ENCODE results near the gene PIAS4. TPM values are rescaled to one million over a fixed set of nuclear protein-coding genes. Genes with fewer than 3 reads are reported as not detected.
A peak's percentile ranks its signal among the peaks of the same experiment; 100 is the strongest.

PIAS4 gene
- total RNA-seq, 2 experiments from 2014 or later, result 32.1 to 38.3 TPM

DNA sequence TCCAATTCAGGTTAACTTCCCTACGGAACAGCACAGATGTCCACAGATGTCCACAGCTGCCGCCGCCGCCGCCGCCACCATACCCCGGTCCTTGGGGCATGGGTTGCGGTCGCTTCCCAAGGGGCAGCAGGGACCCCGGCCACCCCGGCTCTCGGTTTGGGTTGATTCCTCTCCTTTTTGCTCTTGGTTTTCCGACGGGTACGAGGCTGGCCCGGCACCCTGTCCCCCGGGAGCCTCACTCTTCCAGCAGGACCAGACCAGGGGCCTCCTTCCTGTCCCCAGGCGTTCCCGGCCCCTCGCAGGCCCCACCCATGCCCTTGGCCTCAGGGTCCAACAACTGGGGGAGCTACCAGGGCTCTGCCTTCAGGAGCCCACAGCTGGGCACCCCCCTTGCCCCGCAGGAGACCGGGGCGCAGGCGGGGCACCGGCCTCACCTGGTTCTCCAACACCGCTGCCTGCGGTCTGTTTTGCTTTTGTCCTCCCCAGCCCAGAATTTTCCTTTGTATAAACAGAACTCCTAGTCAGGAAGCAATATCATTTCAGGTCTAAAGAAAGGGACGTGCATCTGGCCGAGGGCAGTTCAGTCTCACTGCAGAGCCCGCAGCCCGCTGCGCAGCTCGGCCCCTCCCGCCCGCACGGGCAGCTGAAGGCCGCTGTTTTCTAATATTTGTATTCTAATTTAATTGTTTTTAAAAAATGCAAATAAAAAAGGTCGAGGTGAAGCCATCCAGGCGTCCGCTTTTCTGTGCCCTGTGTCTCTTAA lies 31.3 kb downstream of the PIAS4 start:
- ATAC-seq (ENCODE audit: low read depth) (no peak), DNase-seq (no peak)
- Mint-ChIP-seq H3K36me3 (peaks cover 4% of the 10 kb centered on the region), H3K4me3 (no peak overlapping the region), H3K4me1 (no peaks in the 10 kb centered on the region), H3K9me3 (no peaks in the 10 kb centered on the region), H3K27me3 (no peaks in the 10 kb centered on the region), H3K27ac (no peak overlapping the region)
- POLR2A ChIA-PET, result no interaction called here

DNA sequence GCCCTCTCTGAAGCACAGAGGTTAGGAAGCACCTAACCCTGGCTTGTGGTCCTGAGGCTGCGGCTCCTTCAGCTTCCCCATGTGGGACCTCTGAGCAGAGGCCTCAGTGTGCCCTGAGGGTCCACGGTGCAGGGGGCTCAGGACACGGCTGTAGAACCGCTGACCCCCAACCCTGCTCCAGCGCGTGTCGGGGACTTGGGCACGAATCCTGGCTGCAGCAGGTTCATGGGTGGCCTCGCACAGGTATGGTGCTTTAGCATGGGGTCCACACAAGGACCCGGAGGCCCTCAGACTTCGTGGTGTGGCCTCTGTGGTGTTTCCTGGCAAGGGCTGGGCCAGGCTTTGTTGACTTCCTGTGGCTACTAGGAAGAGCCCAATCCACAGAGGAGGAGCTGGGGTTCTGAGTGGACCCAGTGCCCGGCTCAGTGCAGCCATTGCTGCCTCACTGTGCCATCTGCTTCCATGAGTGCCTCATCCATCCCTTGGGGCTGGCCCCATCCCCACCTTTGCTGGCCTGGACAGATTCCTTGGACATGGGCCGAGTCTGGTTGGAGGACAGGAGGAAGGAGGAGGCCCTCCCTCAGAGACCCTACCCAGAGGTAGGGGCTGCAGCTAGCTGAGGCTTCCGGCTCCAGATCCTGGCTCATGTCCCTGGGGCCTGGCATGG lies 34.7 kb downstream of the PIAS4 start:
- ATAC-seq (ENCODE audit: low read depth) (peak; percentile 11), DNase-seq (no peak)
- Mint-ChIP-seq H3K27ac (no peak overlapping the region), H3K4me3 (no peak overlapping the region), H3K27me3 (no peaks in the 10 kb centered on the region), H3K9me3 (no peaks in the 10 kb centered on the region), H3K36me3 (peaks cover 8% of the 10 kb centered on the region), H3K4me1 (no peaks in the 10 kb centered on the region)
- POLR2A ChIA-PET, result no interaction called here

DNA sequence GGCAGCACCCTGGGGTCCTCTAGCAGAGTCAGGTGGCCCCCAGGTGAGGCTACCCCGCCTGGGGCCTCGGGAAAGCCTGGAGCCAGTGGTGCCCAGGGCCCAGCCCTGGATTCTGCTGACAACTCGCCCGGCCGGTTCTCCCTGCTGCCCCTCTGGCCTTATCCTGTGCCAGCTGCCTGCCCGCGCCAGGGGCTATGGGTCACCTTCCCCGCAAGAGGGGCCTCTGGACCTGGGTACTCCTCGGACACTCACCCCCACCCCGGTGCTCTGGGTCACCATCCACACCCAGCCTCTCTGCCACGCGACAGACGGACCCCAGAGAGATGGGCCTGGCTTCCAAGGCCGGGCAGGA lies 35.2 kb downstream of the PIAS4 start:
- DNase-seq (no peak), ATAC-seq (ENCODE audit: low read depth) (no peak)
- Mint-ChIP-seq H3K4me3 (no peak overlapping the region), H3K36me3 (peaks cover 8% of the 10 kb centered on the region), H3K4me1 (no peaks in the 10 kb centered on the region), H3K27me3 (no peaks in the 10 kb centered on the region), H3K9me3 (no peaks in the 10 kb centered on the region), H3K27ac (no peak overlapping the region)
- POLR2A ChIA-PET, result no interaction called here

DNA sequence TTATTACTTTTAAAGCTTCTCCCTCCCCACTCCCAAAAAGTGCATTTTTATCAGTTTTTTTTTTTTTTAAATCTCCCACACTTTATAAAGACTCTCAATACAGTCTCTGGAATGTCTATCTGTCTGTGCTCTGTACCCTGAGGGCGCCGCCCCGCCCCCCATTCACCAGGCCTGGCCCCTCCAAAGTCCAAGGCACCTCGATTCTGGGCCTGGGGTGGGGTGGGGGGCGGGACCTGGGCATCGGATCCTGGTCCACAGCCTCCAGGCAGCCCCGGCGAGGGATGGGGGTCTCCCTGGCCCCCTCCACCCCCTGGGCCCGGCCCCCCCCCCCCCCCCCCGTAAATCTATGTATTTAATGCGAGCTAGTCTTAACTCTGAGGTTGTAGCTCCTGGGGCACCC lies 35.9 kb downstream of the PIAS4 start:
- Mint-ChIP-seq H3K4me3 (no peak overlapping the region), H3K4me1 (no peaks in the 10 kb centered on the region), H3K36me3 (peaks cover 6% of the 10 kb centered on the region), H3K9me3 (no peaks in the 10 kb centered on the region), H3K27me3 (no peaks in the 10 kb centered on the region), H3K27ac (no peak overlapping the region)
- ATAC-seq (ENCODE audit: low read depth), result no peak
- POLR2A ChIA-PET, result no interaction called here
- DNase-seq, result no peak

DNA sequence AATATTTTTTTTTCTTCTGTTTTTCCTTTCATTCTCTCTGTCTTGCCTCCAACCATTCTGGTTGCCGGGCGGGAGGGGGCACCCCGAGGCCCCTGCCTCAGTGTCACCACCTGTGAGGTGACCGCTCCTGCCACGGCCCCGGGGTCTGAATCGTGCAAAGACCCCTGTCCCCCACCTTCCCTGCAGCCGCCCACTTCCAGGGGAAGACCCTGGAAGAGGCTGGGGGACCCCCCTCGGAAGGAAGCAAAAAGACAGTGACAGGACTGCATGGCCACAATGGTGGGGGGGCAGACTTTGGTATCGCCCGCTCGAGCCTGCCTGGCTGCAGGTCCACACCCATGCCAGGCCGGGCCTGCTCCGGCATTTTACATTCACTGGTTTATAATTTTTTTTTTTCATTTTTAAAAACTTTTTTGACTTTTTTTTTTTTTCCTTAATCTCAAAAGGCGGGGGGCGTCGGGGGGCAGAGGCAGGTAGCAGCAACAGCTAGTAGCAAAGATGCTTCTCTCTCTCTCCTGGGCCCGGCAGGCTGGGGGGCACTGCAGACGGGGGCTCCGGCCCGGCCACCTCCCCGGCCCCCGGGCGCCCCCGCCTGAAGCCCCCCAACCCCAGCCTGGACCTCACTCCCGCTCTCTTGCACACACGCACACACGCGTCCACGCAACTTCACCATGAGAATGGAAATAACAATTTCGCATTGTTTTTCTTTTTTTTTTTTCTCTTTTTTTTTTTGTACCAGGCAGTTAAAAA lies 36.6 kb downstream of the PIAS4 start:
- H3K9me3 Mint-ChIP-seq, result no peaks in the 10 kb centered on the region
- no peak for DNase-seq
- no peak overlapping the region for H3K27ac Mint-ChIP-seq
- H3K36me3 Mint-ChIP-seq, result peaks cover 6% of the 10 kb centered on the region
- no peaks in the 10 kb centered on the region for H3K4me1 Mint-ChIP-seq
- POLR2A ChIA-PET, result no interaction called here
- H3K4me3 Mint-ChIP-seq, result no peak overlapping the region
- H3K27me3 Mint-ChIP-seq, result no peaks in the 10 kb centered on the region
- ATAC-seq (ENCODE audit: low read depth), result no peak

DNA sequence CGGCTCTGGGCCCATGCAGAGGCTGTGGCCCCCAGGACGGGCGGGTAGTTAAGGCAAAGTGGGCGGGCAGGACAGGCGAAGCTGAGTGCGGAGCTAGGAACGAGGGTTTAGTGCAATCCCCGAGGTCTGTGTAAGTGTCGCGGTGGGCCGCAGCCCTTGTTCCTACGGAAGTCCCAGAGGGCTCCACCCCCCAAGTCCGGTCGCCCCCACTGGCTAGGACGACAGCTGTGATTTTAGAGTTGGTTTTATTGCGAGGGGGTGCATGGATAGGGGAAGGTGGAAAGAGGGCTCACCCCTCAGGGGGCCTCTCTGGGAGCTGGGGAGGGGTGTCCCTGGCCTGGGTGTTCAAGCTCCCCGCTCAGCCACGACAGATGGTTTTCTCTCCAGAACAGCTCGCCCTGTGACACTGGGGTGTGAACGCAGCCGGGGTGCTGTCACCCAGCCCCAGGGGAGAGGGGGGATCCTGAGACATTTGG lies 37.5 kb downstream of the PIAS4 start:
- Mint-ChIP-seq H3K36me3 (peaks cover 9% of the 10 kb centered on the region), H3K27me3 (no peaks in the 10 kb centered on the region), H3K4me3 (no peak overlapping the region), H3K4me1 (peaks cover 3% of the 10 kb centered on the region), H3K9me3 (no peaks in the 10 kb centered on the region), H3K27ac (no peak overlapping the region)
- DNase-seq (no peak), ATAC-seq (ENCODE audit: low read depth) (no peak)
- POLR2A ChIA-PET, result interaction anchor here (0.5 to 0.6 kb wide), 2 partner anchors 37 to 44 kb away, joined by 5 to 8 read pairs; partner anchors contain the start of gene PIAS4

DNA sequence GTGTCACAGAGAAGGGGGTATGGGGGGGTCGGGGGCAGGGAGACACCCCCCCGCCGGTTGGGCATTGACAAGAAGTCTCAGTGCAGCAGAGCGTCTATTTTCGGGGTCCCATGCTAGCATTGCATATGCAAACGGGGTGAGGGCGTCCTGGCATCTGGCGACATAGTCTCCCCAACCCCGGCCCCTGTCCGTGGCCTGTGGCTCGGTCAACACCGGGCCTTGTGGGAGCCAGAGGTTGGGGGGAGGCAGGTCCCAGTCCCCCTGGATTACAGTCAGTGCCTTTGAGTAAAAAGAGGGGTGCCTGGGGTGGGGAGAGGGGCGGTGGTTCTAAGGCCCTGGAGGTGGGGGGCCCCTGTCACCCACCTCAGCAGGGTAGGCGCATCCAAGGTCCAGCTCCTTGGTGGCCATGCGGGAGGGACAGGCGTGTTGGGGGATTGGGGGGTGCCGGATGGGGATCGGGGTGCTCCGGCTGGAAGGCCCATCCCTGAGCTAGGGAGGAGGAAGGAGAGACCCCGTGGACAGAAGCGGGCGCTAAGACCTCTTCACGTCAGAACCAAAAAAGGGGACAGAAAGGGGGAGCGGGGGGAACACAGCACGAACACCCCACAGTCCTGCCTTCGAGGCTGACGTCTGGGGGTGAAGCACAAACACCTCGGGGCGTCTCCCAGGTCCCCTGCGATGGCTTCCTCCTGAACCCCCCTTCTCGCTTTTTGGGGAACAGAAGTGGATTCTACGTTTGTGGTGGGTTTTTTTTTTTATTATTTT lies 38.2 kb downstream of the PIAS4 start:
- DNase-seq, result no peak
- no peak overlapping the region for H3K4me3 Mint-ChIP-seq
- H3K4me1 Mint-ChIP-seq, result peaks cover 8% of the 10 kb centered on the region
- H3K9me3 Mint-ChIP-seq, result no peaks in the 10 kb centered on the region
- peaks cover 12% of the 10 kb centered on the region for H3K36me3 Mint-ChIP-seq
- ATAC-seq (ENCODE audit: low read depth), result no peak
- H3K27ac Mint-ChIP-seq, result no peak overlapping the region
- H3K27me3 Mint-ChIP-seq, result no peaks in the 10 kb centered on the region
- POLR2A ChIA-PET, result interaction anchor here (0.5 to 0.6 kb wide), 2 partner anchors 38 to 43 kb away, joined by 5 to 8 read pairs; partner anchors contain the start of gene PIAS4

DNA sequence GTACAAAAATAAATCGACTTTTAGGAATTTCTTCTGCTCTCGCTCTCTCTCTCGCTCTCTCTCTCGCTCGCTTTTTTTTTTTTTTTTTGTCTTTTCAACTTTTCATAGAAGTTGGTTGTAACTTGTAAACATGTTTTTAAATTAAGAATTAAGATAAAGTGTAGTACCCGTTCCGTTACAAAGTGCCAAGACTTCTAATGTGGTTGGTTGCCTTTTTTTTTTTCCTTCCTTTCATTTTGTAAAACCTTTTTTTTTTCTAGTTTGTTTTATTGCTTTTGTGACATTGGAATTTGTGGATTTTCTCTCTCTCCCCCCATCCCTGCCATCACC lies 38.8 kb downstream of the PIAS4 start:
- ATAC-seq (ENCODE audit: low read depth) (no peak), DNase-seq (no peak)
- Mint-ChIP-seq H3K4me1 (peaks cover 11% of the 10 kb centered on the region), H3K36me3 (peaks cover 16% of the 10 kb centered on the region), H3K27me3 (no peaks in the 10 kb centered on the region), H3K9me3 (no peaks in the 10 kb centered on the region), H3K27ac (peak overlapping the region; percentile 45), H3K4me3 (no peak overlapping the region)
- POLR2A ChIA-PET, result no interaction called here

DNA sequence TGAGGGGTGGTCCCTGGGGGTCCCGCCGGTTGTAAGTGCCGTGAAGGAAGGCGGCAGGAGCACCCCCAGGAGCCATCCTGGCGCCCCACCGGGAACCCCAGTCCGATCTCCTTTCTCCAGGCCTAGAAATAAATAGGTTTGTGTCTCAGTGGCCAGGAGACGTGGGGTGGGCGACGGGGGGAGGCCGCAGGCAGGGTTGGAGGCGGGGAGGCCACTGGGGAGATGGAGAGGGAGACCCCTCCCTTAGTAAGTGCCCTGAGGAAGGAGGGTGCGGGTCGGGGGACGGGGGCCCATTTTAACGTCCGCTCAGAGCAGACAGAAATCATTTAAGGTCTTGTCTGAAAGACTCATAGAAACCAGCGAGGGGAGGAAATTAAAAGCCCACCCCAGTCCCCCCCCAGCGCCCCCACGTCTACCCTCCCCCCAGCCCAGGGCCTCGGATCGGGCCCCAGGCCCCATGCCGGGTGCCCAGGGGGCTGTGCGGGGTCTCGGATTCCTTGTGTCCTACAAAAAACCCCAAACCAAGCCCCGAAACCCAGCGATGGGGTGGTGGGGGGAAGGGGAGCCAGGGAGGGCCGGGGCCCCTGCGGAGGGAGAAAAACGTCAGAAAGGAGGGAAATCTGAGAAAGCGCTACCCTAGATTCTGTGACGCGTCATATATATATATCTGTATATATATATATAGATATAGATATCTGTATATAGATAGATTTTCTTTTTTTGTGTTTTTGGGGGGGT lies 39.6 kb downstream of the PIAS4 start:
- Mint-ChIP-seq H3K27me3 (no peaks in the 10 kb centered on the region), H3K4me1 (peaks cover 12% of the 10 kb centered on the region), H3K9me3 (no peaks in the 10 kb centered on the region), H3K4me3 (no peak overlapping the region), H3K36me3 (peaks cover 20% of the 10 kb centered on the region), H3K27ac (no peak overlapping the region)
- POLR2A ChIA-PET, result no interaction called here
- no peak for ATAC-seq (ENCODE audit: low read depth)
- DNase-seq, result no peak

DNA sequence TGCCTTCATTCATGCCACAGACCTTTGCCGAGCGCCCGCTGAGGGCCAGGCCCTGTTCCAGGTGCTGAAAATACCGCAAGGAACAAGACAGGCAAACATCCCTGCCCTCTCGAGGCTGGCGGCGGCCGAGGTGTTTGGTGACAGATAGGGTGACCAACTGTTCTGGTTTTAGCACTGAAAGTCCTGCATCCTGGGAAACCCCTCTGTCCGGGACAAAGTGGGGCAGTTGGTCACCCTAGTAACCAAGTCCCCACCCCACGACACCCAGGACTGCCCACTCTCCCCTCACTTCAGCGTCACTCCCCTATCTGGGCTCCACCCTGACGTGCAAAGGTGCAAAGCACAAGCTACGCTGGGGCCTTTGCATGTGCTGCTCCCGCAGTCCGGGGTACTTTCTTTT lies 41.9 kb downstream of the PIAS4 start:
- Mint-ChIP-seq H3K9me3 (no peaks in the 10 kb centered on the region), H3K27ac (peak overlapping the region; percentile 18), H3K36me3 (peaks cover 29% of the 10 kb centered on the region), H3K4me1 (peaks cover 22% of the 10 kb centered on the region), H3K27me3 (no peaks in the 10 kb centered on the region), H3K4me3 (no peak overlapping the region)
- no peak for DNase-seq
- no peak for ATAC-seq (ENCODE audit: low read depth)
- POLR2A ChIA-PET, result no interaction called here

DNA sequence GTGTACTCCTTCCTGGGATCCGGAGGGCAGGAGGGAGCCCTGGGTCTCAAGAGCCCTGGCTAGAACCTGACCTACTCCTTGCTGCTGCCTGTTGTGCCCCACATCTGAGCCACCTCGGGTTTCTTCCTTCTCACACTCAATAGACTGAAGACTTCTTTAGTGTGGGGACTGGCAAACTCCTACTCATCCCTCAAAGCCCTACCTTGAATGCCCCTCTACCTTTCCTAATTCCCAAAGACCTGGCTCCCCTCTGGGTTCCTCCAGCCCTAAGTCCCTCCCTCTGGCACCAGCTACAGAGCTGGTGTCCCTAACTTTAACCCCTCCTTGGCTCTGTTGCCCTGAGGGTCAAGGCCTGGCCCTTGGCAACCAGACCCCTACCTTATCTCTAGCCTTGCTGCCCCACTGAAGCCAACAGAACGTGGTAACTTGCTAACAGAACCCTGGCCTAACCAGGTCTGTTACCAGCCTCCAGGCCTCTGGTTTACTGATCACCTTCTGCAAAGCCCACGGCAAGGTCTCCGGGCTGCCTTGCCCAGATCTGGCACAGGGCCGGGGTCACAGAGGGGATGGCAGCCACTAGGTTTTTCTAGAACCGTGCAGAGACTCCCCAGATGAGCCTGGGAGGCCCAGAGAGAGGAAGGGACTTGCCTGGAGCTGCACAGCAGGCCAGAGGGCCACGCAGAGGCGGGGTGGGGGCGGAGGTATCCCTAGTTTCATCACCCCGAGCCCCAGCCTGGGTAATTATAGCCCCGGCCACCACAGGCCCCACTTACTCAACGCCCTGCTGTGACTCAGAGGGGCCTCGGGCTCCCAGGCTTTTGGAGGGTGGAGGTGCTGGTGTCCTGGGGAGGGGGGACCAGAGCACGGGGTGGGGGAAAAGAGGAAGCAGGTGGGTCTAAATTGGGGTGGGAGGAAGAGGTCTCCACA lies 43.9 kb downstream of the PIAS4 start:
- no peak overlapping the region for H3K4me3 Mint-ChIP-seq
- POLR2A ChIA-PET, result interaction anchor here (0.8 kb wide), 1 partner anchor 38 kb away, joined by 4 read pairs; no protein-coding TSS in a partner anchor

More for the DNA sequence above, 43.9 kb downstream of the PIAS4 start:
- no peaks in the 10 kb centered on the region for H3K9me3 Mint-ChIP-seq
- DNase-seq (no peak), ATAC-seq (ENCODE audit: low read depth) (no peak)
- H3K4me1 Mint-ChIP-seq, result peaks cover 23% of the 10 kb centered on the region
- H3K27ac Mint-ChIP-seq, result no peak overlapping the region
- no peaks in the 10 kb centered on the region for H3K27me3 Mint-ChIP-seq
- peaks cover 31% of the 10 kb centered on the region for H3K36me3 Mint-ChIP-seq
